Glomerular endothelial cell (primary cell): ENCODE data around the gene RPL7A. TPM values are rescaled to one million over a fixed set of nuclear protein-coding genes. Genes with fewer than 3 reads are reported as not detected.
"Not testable (repeated sequence)": the region's sequence is repeated elsewhere in the genome, so short reads cannot be mapped to it uniquely, and the experiment has no call there.

Experiments used
- DNase-seq: peaks from one replicate; pipeline ENCODE4 v3.0.0-alpha.2; 2011; ENCODE audit warnings: low read depth, low spot score; ENCODE audit errors: extremely low read depth
- total RNA-seq: library from RNA; depleted of rRNA; stranded (reverse); fragments of >200 nt; gene quantifications from 2 replicates; pipeline ENCODE4 v1.2.3, GENCODE V29; 2015

RPL7A gene
- total RNA-seq = 1,807 and 2,930 TPM in 2 replicates

DNA sequence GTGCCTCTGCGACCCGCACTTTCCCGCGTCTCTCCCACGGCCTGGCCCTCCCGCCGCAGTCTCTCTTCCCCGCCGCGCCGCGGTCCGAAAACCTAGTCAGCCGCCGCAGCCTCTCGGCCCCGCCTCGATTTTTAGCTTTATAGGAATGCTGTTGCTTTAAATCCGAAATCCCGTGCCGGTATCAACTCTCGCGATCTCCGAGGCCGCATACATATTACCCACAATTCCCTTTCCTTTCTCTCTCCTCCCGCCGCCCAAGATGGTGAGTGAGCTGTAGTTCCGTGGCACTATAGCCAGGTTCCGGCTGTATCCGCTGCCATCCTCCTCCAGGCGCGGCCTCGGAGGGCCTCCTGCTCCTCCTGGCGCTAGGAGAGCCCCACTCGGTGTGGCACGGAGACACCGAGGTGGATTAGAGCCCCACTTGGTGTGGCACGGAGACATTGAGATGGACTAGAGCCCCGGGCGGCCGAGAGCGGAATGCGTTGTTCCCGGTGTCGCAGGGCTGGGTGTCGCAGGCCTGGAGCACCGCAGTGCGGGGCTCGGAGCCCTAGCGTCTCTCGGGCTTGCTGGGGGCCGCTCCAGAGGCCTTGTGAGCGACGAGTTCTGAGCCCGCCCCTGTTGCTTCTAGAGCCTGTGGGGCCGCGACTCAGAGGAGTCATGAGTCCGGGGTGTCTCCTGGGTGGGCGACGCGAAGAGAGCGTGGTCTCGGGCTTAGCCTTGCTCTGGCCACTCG is at the start of gene RPL7A, which contains the start of gene MED22:
Gene RPL7A (plus strand): TSS at position 234 of the 733 bp plus-strand sequence. CDS start 26 bp downstream, at position 260.
Gene MED22 (minus strand): TSS at position 147 of the 733 bp plus-strand sequence. CDS start 1,469 bp downstream, outside the sequence.
- DNase-seq = peak; percentile 88

DNA sequence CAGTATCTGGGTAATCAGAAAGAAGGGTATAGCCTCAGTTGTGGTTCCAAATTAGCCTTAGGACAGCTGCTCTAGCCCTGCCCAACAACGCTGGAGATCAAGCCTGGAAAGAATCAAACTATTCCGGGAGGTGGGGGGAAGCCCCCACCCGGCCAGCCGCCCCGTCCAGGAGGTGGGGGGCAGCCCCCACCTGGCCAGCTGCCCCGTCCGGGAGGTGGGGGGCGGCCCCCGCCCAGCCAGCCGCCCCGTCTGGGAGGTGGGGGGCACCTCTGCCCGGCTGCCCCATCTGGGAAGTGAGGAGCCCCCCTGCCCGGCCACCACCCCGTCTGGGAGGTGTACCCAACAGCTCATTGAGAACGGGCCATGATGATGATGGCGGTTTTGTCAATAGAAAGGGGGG is 48.0 kb upstream of the RPL7A start:
- not testable (repeated sequence) for DNase-seq

DNA sequence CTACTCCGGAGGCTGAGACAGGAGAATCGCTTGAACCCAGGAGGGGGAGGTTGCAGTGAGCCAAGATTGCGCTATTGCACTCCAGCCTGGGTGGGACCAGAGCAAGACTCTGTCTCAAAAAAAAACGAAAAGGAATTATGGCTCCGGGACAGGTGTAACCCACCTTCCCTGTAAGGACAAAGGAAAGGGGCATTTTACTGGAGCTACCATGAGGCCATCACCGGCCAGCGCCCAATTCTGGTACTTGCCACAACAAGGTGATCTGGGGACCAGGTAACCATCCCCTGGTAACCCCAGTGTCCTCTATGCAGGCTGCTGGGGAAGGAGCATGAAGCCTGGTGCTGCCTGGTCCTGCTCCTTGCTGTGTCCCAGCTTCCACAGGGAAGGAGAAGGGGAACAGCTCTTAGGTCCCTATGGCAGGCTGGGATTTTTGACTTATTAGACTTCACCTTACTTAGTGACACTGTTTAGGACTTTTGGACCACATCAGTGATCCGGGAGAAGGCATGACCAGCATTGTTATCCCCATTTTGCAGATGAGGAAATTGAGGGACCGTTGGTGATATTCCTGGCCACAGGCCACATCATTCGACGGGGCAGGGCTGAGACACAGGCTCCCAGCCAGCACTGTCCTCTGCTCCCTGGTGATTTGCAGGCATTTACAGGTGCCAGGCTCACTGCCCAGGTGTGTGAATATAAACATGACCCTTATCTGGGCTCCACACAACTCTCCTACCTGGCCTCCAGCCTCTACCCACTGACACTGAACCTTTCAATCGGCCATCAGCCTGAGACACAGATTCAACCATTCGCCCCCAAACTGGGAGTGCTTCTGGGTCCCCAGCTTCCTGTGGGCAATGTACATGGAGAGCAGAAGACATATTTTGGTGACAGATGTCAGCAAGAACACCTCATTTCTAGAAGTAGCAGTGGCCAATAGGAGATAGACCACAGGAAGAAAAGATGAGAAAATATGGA is 46.5 kb upstream of the RPL7A start:
- no peak for DNase-seq

DNA sequence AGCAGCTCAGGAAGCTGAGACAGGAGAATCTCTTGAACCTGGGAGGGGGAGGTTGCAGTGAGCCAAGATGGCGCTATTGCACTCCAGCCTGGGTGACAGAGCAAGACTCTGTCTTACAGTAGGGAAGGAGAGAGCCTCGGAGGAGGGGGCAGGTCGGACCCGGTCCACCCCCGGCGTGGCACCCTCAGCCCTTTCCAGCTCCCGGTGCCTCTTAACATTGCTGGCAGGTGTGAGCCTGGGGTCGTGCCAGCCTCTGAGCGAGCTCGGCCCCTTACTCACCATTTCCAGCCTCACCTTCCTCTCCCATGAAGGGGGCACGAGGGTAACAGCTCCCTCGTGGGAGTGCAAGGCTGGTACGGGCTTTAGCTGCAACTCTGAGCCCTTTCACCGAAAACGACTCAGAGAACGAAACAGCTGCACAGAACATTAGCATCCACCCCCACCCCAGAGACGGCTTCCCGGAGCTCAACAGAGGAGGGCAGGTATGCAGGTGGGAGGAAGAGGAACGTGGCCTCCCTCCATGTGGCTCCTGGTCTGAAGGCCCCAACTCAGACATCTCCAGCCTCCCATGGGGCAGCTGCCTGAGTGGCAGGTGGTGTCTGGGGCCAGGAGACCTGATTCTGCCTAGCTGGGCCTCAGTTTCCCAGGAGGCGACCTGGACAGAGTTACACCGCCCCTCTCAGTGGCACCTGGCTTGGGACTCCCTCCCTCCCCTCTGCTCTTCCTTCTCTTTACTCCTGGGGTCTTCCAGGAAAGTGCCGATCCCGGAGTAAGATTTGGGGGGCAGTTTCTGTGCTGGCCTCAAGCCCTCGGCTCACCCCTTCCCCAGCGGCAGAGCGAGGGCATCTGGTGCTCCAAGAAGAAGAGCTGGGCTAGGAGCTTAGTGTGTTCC is 44.5 kb upstream of the RPL7A start:
- no peak for DNase-seq

DNA sequence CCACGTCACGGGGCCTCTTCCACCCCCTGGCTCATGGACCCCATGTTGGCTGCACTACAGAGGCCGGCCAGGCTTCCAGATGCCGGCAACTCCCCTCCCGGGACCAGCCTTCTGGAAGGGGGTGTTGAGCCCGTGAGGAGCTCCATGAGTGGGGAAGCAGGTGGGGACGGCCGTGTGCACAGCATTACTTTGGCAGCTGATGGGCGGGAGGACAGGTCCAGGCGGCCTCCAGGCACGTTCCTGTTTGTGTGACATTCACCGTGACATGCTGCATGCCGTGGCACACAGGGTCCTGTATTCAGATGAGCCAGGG is 43.9 kb upstream of the RPL7A start:
- no peak for DNase-seq

DNA sequence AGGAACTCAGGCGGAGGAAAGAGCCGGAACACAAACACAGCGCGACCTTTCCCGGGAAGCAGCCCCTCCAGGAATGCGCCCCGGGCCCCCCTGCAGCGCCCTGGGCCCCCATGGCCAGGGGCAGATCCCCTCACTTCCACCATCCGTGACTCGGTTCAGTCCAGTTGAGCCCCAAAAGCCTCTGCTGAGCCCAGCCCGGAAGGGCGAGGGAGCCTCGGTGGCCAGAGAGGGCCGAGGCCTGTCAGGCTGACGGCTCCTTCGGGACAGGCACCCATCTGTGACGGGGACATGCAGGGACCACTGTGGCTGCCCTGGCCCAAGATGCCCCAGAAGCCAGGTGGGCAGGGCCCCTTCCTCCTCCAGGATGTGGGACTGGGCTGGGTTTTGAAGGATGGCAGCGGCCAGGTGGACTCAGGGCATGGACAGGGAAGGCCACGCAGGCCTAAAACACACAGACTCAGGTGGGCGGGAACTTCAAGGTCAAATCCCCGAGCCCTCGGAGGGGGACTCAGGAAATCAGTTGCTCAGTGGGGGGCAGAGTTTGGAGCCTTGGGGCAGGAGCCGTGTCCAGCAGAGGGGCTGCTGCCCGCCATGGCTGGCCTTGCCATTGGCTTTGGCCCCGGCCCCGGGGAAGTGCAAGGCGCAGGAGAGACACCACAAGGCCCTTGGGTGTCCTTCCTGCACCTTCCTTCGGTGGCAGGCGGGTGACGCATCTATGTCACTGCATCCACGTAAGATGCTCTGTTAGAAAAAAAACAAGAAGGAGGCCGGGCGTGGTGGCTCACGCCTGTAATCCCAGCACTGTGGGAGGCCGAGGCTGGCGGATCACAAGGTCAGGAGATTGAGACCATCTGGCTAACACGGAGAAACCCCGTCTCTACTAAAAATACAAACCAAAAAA is 43.3 kb upstream of the RPL7A start:
- DNase-seq = no peak

DNA sequence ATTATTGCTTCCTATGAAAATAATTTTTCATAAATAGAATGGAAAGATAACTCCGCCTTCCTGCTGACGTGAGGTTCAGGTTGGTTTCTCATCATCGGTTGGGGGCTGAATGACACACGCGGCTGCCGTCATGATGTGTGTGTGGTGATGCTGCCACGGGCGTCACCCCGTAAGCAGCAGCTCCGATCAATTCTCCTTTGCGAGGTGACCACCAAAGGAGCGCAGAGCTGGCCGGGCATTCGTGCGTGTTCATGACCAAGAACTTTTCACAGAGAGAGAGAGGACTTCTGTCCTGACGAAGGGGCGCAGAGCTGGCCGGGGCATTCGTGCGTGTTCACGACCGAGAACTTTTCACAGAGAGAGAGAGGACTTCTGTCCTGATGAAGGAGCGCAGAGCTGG is 42.3 kb upstream of the RPL7A start:
- DNase-seq = no peak

DNA sequence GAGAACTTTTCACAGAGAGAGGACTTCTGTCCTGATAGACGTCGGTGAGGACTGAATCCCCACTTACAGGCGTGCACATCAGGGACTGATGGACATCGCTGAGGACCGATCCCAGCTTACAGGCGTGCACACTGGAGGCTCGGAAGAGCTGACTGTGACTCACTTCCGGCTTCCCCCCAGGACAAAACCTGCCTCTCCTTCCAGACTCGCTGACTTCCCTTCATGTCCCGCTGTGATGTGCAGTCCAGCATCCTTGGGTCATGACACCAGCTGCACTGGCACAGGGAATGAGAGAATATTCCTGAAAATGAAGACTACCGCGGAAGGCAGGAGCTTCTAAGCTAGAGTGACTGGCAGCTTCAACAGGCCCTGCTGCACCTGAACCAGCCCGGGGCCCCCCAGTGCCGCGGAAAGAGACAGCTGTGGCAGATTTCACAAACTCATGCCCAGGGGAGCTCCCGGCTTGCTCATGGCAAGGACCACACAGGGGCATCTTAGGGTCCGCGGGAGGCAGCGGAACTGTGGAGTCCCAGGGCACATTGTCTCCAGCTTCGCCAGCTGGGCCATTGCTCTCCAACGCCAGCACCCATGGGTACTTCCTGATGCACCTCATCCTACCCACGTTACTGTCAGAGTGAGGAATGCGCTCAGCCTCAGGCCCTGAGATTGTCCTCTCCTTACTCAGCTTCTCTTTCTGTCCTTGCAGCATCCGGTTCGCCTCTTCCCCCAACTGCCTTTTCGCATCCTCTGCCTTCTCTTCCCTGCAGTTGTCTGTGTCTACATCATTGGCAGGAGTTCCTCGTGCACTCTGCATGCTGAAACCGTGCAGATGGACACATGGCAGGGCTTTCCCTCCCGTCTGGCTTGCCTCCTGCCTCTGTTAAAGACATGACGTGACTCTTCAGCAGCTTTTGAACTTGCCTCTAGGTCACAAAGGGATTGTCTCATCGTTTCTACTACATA is 41.5 kb upstream of the RPL7A start:
- DNase-seq = no peak

DNA sequence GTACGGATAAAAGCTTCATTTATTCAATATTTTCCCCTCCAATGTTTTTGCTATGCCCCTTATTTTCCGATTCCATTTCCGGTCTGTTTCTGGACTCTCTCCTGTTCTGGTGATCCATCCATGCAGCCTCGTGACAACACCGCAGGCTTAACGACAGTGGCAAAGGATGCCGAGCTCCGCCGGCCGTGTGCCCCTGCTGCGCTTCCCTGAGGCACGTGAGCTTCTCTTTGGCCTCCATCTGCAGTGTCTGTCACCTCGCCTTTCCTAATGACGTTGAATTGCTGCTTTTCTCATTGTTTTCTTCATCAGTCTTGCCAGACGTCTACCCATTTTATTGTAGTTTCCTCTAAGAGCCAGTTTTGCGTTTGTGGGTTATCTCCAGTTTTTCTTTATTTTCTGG is 40.7 kb upstream of the RPL7A start:
- no peak for DNase-seq

DNA sequence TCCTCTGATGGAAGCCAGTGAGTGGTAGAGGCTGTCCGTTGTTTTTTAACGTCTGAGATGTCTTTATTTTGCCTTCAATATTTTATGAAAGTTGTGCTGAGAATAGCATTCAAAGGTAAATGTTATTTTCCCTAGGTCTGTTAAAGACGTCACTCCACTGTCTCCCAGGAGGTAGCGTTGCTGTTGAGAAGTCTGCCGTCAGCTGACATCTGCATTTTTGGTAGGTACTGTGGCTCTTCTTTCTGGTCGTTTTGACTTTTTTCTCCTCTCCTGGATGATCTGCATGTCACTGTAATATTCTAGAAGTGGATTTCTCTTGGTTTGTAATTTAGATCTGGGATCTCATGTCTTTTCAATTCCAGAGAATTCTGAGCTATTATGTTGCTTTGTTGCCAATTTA is 38.4 kb upstream of the RPL7A start:
- no peak for DNase-seq

DNA sequence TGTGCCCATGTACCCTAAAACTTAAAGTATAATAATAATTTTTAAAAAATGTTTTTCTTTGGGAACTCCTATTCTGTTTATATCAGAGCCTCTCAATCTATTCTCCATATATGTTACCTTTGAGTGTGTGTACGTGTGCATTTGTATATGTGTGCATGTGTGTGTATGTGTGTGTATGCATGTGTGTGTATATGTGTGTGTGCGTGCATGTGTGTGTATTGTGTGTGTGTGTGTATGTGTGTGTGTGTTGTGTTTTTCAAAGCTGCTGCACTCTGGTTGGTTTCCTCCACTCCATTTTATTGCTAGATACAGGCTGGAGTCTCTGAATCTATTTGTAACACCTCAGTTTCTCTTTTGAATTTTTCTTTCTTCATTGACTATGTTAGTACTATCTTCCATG is 32.0 kb upstream of the RPL7A start:
- no peak for DNase-seq

DNA sequence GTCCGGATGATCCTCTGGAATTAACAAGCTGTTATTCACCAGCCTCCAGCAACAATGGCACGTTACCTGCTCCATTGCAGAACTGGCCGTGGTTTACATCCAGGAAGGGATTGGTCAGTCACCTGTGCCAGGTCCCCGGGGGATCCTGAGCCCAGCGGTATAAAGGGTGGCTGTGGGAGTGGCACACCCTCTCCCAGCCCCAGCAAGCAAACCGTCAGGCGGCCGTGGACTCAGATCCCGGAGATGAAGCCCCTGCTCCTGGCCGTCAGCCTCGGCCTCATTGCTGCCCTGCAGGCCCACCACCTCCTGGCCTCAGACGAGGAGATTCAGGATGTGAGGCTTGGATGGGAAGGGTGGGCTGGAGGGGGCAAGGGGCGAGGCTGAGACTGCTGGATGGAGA is 30.5 kb upstream of the RPL7A start:
- not testable (repeated sequence) for DNase-seq

DNA sequence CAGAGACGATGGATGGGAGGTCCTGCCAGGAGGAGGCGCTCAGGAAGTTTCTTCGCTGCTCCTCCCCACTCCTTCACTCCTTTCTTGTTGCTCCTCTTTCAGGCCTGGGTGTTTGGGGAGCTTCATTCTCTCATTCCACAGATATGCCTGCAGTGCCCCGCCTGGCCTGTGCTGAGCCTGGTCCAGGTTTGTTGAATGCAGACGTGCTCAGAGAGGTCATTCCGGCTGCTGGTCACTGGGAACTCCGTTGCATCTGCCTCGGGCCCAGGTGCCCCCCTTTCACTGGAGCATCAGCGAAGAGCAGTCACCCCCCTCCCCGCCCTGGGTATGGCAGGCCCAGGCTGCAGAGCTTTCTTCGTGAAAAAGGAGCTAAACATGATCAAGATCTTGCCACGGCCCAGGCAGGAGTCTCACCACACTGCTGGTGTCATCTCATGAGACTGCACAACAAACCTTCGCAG is 27.6 kb upstream of the RPL7A start:
- no peak for DNase-seq

DNA sequence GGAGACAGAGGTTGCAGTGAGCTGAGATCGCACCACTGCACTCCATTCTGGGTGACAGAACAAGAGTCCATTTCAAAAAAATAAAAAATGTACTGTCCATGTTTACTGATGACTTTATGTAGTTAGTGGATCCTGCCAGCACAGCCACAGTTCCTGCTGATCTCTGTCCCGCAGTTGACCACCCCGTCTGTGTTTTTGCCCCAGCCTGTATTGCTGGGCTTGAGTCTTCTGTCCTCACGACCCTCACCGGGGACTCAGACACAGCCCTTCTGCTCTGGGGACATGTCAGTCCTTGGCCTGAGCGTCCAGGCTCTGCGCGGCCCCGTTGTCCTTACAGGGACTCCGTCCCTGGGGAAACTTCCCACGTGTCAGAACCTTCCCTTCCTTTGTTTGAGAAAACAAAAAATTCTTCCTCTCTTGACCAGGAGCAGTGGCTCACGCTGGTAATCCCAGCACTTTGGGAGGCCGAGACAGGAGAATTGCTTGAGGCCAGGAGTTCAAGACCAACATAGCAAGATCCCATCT is 26.5 kb upstream of the RPL7A start:
- no peak for DNase-seq

DNA sequence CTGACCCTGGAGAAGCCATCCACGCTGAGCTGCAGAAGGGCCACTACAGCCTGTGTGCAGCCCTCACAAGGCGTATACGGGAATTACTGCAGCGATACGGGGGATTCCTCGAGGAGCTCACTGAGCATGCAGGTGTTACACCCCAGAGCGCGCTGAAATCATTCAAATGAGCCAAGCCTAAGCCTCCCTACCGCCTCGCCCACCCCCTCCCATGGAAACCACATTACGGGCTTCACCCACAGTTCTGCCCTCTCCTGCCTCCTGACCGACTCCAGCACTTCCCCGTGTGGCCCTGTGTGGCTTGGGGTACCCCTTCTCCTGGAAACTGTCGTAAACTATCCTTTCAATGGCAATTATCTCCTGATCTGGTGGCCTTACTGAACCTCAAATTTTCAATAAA is 25.3 kb upstream of the RPL7A start:
- no peak for DNase-seq

DNA sequence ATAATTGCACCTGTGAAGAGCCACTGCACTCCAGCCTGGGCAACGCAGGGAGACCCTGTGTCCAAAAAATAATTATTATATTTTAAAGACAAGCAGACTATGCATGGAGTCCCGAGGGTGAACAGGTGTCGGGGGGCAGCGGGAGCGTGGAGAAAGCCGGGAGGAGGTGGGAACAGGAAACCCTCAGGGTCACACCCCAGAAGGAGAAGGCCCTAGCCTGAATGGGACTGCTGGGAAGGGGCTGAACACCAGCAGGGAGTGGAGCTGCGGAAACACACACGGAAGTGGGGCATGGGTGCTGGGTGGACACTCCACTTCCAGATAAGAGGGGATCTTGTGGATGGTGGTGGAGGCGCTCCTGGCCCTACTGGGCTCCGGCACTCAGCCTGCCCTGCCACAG is 24.8 kb upstream of the RPL7A start:
- no peak for DNase-seq

DNA sequence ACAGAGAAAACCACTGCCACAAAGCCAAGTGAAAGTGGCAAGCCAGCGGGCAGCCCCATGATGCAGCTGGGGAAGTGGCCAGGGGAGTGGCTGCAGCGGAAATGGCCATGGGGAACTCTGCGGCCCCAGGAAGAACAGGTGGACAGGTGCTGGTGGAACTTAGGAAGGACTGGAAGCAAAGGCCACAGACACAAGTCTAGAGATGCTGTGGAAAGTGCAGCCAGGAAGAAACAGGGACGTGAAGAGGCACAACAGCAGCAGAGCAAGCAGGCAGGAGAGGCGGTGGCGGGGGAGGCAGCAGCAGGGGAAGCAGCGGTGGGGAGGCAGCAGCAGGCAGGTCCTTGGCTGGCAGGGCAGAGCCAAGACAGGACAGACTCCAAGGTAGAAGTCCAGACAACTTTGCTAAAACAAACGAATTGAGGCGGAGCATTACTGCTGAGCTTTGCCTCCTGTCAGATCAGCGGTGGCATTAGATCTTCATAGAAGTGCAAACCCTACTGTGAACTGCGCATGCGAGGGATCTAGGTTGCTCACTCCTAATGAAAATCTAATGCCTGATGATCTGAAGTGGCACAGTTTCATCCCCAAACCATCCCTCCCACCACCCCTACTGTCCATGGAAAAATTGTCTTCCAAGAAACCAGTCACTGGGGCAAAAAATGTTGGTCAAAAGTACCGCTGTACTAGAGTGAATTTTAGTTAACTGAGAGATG is 23.9 kb upstream of the RPL7A start:
- no peak for DNase-seq

DNA sequence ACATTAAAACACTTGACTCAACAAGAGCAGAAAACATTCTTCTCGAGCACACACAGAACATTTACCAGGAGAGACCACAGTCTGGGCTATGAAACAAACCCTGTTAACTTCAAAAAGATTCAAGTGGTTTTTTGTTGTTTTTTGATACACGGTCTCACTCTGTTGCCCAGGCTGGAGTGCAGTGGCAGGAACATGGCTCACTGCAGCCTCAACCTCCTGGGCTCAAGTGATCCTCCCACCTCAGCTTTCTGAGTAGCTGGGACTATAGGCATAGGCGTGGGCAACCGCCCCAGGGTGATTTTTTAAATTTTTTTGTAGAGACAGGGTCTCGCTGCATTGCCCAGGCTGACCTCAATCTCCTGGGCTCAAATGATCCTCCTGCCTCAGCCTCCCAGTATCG is 21.0 kb upstream of the RPL7A start:
- DNase-seq = not testable (repeated sequence)
